ENCODE measurements around the gene AP2A1.
"Not testable (repeated sequence)": the region's sequence is repeated elsewhere in the genome, so short reads cannot be mapped to it uniquely, and the experiment has no call there.

AP2A1 gene

DNA sequence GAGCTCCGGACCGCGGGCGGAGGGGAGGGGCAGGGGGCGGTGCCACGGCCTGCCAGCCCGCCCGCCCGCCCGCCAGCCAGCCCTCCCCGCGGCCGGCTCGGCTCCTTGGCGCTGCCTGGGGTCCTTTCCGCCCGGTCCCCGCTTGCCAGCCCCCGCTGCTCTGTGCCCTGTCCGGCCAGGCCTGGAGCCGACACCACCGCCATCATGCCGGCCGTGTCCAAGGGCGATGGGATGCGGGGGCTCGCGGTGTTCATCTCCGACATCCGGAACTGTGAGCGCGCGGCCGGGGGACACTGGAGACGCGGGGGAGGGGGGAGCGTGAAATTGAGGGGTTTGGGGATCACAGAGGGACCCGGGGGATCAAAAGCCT lies at the start of gene AP2A1:
AP2A1 (plus strand) TSS at position 72 of the 370 bp plus-strand sequence; CDS start at position 205, 133 bp downstream.
- DNase-seq: no peak

DNA sequence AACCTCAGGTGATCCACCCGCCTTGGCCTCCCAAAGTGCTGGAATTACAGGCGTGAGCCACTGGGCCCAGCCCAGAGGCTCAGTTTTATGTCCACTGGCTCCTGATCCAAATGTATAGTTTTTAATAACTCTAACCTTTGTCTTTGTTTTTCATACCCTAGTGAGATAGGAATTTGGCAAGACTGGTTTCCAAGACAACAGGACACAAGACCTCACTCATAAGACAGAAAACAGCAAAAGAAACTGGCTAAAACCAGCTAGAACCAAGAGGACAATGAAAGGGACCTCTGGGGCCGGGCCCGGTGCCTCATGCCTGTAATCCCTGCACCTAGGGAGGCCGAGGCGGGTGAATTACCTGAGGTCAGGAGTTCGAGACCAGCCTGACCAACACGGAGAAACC lies 48.3 kb upstream of the AP2A1 start:
- no peak for DNase-seq

DNA sequence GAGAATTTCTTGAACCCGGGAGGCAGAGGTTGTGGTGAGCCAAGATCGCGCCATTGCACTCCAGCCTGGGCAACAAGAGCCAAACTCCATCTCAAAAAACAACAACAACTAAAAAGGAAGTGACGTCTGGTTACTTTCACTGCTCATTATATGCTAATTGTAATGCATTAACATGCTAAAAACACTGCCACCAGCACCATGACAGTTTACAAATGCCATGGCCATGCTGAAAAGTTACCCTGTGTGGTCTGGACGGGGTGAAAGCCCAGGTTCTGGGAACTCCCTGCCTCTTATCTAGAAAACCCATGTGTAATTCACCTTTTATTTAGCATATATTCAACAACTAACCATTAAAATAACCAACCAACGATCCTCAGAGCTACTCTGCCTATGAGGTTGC lies 47.8 kb upstream of the AP2A1 start:
- no peak for DNase-seq

DNA sequence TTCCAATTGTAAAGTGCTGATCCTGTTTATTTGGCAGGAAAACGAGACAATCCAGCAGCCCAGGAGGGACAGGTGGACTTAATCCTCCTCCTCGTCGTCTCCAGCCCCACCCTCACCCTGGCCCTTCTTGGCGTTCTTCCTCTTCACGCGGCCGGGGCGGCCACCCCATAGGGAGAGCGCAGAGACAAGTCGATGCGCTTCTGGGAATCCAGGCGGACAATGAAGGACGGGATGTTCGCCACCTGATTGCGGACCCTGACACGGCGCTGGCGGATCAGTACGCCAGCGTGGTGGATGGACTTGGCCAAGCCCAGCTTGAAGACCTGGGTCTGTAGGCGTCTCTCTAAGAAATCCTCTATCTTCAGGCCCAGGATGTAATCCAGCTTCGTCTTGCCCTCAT lies 47.4 kb upstream of the AP2A1 start:
- DNase-seq: not testable (repeated sequence)

- no peak for DNase-seq
Measured at GRCh38 chr19:49727217-49728030, 39.4 kb upstream of the AP2A1 start.

DNA sequence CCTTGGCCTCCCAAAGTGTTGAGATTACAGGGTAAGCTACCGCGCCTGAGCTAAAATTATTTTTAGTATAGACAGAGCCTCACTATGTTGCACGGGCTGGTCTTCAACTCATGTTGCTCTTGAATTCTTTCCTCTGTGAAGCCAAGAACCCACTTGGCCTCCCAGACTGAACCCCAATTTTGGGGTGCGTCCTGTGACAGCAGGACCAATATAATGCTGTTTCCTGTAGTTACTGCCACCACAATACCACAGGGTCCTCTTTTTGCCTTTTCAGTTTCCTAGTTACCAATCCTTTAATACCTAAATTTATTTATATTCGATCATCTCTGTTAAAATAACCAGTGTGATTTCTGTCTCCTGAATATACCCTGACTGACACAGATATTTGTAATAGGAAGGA lies 36.6 kb upstream of the AP2A1 start:
- no peak for DNase-seq

- DNase-seq: no peak
Measured at GRCh38 chr19:49738268-49738667, 28.5 kb upstream of the AP2A1 start.

DNA sequence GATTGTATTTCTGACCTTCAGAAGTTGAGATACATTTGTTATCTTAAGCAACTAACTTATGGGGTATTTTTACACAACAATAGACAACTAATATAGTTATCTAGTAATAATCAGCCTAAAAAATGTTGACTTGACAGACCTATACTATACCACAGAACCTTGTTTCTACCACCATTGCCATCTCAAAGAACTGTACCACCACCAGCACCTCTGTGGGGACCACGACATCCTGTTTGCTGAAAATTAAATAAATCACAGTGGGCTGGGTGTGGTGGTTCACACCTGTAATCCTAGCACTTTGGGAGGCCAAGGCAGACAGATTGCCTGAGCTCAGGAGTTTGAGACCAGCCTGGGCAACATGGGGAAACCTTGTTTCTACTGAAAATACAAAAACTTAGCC lies 27.7 kb upstream of the AP2A1 start:
- DNase-seq: no peak

- DNase-seq: no peak
Measured at GRCh38 chr19:49739933-49740332, 26.9 kb upstream of the AP2A1 start.

- DNase-seq: no peak
Measured at GRCh38 chr19:49741210-49741844, 25.5 kb upstream of the AP2A1 start.

DNA sequence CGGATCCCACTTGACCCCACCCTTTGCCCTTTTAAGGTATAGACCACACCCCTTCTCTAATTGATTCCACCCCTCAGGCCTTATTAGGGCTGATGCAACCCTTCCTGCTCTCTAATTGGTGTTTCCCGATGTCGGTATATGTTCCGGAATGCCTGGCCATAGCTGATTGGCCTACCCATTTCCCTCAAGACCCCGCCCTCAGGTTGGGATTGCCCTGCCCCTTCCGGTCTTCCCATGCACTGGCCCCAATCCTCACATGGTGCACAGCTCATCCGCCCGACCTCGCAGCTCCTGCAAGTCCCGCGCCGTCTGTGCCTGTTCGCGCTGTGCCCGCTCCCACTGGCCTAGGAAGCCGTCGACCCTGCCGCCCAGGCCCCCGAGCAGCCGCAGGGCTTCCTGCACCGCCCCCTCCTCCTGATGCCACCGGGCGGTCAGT lies 21.8 kb upstream of the AP2A1 start:
- DNase-seq: no peak

GRCh38 chr19:49746206-49746958 lies 20.4 kb upstream of the AP2A1 start:
- peak; percentile 41 for DNase-seq

- no peak for DNase-seq
Measured at GRCh38 chr19:49749055-49749716, 17.6 kb upstream of the AP2A1 start.

DNA sequence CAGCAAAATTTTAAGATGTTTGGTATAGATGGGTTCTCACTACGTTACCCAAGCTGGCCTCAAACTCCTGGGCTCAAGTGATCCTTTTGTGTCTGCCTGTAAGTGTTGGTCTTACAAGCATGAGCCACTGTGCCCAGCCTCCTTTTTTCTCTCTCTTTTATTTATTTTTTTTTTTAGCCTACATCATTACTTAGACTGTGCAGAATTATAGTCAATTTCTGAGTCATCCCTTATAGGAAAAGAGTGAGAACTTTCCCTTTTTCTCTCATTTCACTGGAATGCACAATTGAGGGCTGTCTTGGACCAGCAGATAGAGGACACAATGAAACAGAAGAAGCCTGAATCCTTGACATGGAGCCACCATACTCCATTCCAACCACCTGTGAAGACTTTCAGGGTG lies 17.0 kb upstream of the AP2A1 start:
- no peak for DNase-seq

DNA sequence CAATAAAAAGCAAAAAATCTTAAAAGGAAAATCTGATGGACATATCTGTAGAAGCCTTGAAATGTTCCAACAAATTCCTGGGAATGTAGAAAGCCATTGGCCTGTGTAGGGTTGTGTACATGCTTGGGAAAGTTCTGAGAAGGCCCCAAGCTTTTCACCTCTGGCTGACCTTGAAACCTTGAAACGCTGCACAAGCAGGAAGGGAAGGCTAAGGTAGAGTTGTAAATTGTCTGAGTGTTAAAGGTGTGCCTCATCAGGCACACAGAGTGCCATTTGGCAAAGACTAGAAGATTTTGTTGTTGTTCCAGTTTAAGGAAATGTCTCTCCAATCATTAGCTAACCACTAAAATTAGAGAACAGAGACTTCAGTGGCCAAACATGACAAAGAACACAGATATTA lies 14.1 kb upstream of the AP2A1 start:
- DNase-seq: no peak

DNA sequence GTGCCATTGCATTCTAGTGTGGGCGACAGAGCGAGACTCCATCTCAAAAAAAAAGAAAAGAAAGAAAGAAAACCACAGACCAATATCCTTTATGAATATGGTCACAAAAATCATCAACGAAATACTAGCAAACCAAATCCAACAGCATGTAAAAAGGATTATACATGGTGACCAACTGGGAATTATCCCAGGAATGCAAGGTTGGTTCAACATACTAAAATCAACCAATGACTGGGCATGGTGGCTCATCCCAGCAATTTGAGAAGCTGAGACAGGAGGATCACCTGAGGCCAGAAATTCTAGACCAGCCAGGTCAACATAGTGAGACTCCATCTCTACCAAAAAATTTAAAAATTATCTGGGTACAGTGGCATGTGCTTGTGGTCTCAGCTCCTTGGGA lies 10.8 kb upstream of the AP2A1 start:
- no peak for DNase-seq

- no peak for DNase-seq
Measured at GRCh38 chr19:49758292-49758691, 8.5 kb upstream of the AP2A1 start.

GRCh38 chr19:49761249-49761624 lies 5.6 kb upstream of the AP2A1 start:
- DNase-seq: no peak

DNA sequence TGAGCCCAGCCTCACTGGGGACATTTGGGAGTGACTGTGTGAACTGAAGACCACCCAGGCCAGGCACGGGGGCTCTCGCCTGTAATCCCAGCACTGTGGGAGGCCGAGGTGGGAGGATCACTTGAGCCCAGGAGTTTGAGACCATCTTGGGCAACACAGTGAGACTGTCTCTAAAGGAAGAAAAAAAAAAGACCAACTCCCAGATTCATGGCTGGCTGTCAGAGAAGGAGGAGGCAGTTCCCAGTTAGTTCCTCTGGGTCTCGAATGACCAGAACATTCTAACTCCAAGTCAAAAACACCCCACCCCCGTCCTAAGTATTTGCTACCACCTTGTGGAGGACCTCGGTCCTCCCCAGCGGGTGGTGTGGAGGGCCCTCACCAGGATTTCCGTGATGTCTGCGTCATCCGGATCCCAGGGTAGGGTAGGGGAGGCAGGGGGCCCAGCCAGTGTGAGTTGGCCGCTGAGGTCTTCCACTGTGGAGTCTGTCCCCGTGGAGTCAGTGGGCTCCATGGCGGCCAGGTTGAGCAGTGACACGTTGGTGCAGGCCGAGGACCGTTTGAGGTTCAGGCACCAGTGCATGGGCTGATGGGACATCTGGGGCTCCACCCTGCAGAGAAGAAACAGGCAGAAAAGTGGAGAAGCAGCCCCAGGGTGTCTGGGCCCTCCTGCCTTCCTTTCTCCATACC lies 5.0 kb upstream of the AP2A1 start:
- no peak for DNase-seq

DNA sequence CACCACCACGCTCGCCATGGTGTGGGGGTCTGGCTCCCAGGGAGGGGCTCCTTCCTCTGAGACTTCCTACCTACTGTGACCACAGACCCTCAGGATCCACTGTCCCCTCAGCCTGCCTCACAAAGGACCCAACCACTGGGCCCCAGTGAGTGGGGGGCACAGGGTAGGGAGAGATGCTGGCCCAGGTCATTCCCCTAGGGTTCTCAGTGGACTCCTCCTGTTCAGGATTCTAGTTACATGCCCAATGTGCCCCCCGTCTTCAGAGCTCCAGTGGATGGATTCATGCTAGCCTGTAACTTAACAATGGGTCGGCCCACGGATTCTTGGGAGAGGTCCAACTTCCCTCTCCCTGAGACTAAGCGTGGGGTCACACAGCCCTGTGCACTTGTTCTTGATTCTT lies 3.6 kb upstream of the AP2A1 start, which contains the start of gene TSKS:
TSKS (minus strand) TSS at position 77 of the 400 bp plus-strand sequence; CDS start at position 18, 59 bp downstream.
- no peak for DNase-seq

- DNase-seq: no peak
Measured at GRCh38 chr19:49764341-49764740, 2.5 kb upstream of the AP2A1 start.
